ENCODE data around the gene TMEM132D.

Gene TMEM132D

DNA sequence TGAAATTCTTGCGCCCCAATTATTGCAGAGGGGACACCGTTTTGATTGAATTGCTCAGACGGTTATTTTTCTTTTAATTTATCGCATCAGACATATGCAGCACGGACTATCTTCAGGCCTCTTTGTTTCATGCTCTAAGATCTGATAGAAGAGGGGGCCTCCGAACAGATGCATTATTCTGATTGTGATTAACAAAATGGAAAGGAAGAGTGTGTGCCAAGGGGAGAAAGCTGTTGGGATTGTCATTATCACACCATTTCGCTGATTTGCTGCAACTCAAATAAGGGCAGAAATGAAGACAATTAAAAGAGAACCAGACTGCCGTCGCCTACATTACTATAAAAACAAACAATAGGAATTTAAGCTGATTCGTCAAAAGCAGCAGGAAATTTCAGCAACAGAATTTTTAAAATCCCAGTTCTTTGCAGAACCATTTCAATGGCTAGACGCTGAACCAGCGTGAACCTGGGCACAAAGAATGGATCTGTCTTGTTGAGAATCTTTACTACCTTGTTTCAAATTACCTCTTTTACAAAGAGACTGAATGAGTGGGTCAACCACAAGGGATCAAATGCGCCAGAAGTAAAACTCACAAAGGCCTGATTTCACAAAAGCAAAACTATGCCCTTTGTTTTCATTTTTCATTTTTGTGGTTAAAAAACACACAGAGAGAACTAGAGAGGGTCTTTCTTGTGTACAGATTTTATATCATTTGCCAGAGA, 30.6 kb downstream of the TMEM132D start:
- DNase-seq (ENCODE audit: low read depth): no peak

- no peak for DNase-seq (ENCODE audit: low read depth)
Observed at GRCh38 chr12:129871991-129872972, 31.5 kb downstream of the TMEM132D start.

- no peak for DNase-seq (ENCODE audit: low read depth)
Observed at GRCh38 chr12:129870796-129871195, 33.0 kb downstream of the TMEM132D start.

DNA sequence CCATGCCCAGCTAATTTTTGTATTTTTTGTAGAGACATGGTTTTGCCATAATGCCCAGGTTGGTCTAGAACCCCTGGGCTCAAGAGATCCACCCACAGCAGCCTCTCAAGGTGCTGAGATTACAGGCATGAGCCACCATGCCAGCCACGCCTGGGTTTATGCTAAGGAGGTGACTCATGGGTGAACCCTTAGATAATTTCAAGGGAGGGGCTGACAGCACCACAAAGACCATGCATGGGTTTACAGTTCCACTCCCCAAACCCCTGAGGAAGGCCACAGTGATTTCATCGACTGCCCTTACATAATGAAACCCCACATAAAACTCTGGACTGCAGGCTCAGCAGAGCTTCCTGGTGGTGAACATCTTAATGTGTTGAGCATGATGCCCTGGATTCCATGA, 33.7 kb downstream of the TMEM132D start:
- no peak for DNase-seq (ENCODE audit: low read depth)

DNA sequence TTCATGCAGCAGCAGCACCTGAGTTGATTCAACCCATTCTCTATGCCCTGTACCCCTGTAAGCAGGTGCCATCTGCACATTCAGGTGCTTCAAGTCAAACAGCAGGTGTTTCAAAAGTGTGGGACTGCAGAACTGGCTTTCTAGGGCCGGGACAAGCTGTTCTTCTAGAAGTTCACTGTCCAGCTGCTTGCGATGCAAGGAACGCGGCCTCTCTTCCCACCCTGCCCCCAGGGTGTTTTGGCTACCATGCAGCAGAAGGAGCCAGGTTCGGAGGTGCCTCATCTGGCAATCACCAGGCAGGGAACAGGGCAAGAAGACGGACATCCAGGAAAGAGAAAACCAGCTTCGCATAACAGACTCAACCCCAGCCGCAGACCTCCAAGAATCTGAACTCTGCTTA, 35.2 kb downstream of the TMEM132D start:
- no peak for DNase-seq (ENCODE audit: low read depth)

DNA sequence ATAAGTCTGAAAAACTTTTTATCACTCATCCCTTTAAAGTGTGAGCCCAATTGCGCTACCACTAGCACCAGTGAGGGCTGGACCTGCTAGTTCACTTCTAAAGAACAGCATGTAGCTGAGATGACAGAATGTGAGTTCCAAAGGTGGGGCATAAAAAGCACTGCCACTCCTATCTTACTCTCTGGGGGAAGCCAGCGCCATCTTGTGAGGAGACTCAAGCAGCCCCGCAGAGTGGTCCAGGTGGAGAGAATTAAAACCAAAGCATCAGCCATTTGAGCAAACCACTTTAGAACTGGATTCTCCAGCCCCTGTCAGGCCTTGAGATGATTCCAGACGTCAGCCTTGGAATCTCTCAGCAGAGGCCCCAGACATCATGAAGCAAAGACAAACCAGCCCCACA, 39.9 kb downstream of the TMEM132D start:
- no peak for DNase-seq (ENCODE audit: low read depth)

DNA sequence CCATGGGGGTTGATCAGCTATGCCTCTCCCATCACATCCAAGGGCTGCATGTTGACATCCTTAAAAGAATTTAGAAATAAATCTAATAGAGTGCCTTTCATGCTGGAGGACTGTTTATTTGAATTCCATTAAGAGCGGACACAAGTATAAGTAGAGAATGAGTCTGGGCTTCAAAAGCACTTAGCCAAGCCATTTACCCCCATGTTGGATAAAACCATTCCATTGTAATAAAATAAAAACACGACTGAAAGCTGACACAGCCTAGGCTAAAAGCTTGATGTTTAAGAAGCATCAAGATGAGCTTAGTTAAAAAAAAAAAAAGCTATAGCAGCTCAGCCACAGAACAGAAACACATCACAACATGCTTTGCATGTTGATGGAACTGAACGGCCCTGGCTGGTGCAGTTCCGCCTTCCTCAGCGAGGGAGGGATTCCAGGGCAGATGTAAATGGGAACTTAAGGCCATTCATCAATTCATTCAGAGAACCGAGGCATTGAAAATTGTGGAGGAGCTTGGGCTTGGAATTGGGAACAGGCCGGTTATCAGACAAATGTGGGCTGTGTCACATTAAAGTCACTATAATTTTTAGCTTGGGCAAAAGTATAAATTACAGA, 41.2 kb downstream of the TMEM132D start:
- no peak for DNase-seq (ENCODE audit: low read depth)

DNA sequence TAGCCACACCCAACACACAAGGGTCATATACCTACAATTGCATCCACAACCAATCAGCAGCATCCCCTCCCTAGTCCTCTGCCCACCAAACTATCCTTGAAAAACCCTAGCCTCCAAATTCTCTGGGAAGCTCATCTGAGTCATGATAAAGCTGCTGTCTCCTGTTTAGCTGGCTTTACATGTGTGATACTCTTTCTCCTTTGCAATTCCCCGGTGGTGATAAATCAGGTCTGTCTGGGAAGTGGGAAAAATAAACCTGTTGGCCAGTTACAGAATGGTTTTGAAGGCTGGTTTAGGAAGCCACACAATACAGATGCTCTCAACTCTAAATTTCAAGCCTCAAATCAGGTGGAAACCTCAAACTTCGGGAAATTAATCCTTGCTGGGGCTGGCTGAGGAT, 41.9 kb downstream of the TMEM132D start:
- DNase-seq (ENCODE audit: low read depth): no peak

- DNase-seq (ENCODE audit: low read depth): no peak
Observed at GRCh38 chr12:129854591-129854990, 49.2 kb downstream of the TMEM132D start.

- DNase-seq (ENCODE audit: low read depth): no peak
Observed at GRCh38 chr12:129851296-129851695, 52.5 kb downstream of the TMEM132D start.

DNA sequence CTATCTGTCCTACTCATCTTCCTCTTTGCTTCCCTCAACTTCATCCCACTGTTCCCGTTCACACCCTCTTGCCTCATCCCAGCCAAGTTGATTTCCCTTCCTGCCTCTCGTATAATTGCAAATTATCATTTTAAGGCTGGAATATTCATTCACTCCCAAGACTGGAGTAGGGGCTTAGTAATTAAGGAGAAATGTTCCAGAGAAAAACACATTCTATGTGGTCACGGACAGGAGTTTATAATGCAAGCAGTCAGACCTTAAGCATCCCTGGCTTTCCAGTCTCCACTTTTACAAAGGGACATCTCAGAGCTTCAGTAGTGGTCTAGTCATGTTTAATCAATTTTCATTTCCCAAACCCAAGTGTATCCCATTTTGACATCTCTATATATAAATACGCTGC, 54.9 kb downstream of the TMEM132D start:
- no peak for DNase-seq (ENCODE audit: low read depth)

DNA sequence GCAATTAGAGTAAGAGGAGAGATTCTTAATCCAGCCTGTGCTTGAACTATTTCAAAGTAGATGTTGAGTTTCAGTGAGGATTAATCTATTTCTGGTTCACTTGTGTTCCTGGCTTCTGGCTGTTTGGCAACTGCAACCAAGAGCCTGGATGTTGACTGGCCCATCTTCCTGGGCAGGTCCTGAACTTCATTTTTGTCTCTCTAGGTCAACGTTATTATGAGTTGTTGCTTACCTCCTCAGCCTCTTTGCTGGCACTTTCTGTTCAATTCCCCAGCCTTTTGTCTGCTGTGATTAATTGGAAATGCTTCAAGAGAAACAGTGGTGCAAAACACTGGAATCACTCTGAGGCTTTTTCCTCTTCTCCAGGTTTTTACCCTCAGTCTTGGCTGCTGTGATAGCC, 56.8 kb downstream of the TMEM132D start:
- DNase-seq (ENCODE audit: low read depth): no peak

- no peak for DNase-seq (ENCODE audit: low read depth)
Observed at GRCh38 chr12:129844662-129845220, 59.1 kb downstream of the TMEM132D start.

DNA sequence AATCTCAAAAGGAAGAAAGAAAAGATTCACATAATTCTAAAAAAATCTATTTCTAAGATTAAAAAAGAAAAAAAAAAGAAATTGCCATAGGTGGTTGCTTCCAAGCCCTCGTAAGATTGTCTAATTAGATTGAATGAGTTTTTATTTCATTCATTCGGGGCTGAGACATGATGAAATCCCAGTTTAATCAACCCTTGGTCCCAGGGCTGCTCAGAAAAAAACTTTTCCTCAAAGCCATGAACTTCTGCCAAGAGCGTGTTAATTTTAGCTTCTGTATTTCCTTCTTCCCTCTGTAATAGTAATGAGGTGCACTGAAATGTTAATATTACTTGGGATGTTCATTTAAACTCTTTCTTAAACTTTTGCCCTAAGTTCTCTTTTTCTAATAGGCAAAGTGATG, 62.6 kb downstream of the TMEM132D start:
- DNase-seq (ENCODE audit: low read depth): no peak

- DNase-seq (ENCODE audit: low read depth): no peak
Observed at GRCh38 chr12:129840145-129840884, 63.5 kb downstream of the TMEM132D start.

DNA sequence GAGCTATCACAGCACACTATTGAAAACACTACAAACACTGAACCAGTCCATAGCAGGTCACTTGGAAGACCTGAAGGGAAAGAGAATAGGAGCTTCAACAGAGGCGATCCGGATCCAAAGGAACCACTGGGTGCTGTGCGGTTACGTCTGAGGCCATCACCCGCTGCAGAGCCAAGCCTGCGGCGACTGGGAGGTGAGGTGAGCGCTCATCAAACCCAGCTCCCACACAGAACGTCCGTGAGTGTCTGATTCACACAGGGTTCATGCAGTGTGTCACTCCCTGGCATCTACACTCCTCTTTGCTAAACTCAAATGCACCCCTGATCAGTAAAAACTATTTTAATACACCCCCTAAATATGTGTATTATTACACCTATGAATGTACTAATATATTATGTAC, 64.1 kb downstream of the TMEM132D start:
- DNase-seq (ENCODE audit: low read depth): no peak

DNA sequence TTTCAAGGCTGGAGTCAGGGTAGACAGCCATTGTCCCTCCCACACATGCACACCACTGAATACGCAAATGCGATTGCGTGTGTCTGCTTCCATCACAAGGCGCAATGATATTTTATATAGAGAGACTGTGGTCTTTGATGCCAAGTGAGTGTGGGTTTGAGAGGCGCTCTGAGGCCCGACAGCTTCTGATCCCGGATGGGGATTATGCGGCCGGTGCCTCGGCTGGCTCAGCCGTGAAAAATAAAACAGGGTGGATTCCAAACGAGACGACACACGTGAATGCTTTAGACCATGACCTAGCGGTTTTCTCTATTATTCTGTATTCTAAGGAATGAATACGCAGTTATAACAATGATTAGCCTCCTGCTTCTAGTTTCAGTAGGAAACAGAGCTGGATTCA, 72.5 kb downstream of the TMEM132D start:
- no peak for DNase-seq (ENCODE audit: low read depth)

GRCh38 chr12:129830796-129831195, 73.0 kb downstream of the TMEM132D start:
- DNase-seq (ENCODE audit: low read depth): no peak

DNA sequence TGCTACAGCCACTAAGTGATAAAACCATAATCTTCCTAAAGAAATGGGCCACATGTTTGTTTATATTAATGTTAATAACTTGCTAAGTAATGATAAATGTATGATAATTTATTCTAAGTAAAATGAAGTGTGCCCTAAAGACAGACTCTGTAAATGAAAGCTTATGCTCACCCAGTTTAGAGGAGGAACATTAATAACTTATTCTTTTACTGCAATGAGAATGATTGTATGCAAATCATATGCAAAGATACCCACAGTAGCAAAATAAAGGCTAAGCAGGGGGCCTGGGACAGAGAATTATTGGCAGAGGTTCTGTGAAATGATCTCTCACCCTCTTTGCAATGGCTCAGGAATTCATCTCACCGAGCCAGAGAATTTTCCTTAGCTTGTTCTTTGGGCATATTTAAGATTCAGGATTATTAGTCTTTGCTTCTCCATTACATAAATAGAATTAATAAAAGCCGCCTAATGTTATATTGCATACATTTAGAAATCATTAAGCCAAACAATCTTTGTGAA, 75.9 kb downstream of the TMEM132D start:
- DNase-seq (ENCODE audit: low read depth): no peak

- no peak for DNase-seq (ENCODE audit: low read depth)
Observed at GRCh38 chr12:129827102-129827865, 76.5 kb downstream of the TMEM132D start.

DNA sequence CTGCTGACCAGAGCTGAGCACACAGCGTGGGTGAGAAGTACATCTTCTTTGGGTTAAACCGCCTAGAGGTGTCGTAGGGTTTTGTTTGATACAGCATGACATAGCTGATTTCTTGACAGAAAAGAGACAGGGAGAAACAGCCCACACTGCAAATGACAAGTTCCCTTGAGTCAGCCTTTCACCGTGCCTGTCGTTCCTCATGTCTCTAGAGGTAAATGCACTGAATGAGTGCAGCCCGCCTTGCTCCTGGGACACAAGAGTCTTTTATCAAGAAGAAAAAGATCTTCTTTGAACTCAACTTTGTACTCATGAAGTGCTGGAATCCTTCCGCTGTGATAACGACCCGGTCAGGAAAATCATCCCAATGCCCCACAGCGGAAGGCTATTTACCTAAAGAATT, 77.6 kb downstream of the TMEM132D start:
- DNase-seq (ENCODE audit: low read depth): no peak

All from fibroblast of gingiva (primary cell).